H9 (cell line): ENCODE measurements around the gene SH3GL3. TPM values are rescaled to one million over a fixed set of nuclear protein-coding genes. Genes with fewer than 3 reads are reported as not detected.
A peak's percentile ranks its signal among the peaks of the same experiment; 100 is the strongest.

Source experiments
- DNase-seq: peaks from one replicate; pipeline ENCODE4 v3.0.0-alpha.2; 2017
- H2AFZ ChIP-seq: one replicate; pipeline ENCODE4 v1.6.1; 2013; ENCODE audit warnings: mild to moderate bottlenecking, low read length, control low read depth, moderate library complexity
- H2AK5ac ChIP-seq: 2 replicates; pipeline ENCODE4 v1.6.1; 2013; ENCODE audit warnings: low read length, control low read depth, mixed read lengths; ENCODE audit not compliant: insufficient read length
- H2BK120ac ChIP-seq: one replicate; pipeline ENCODE4 v1.6.1; 2013; ENCODE audit warnings: low read depth, mild to moderate bottlenecking, low read length, control low read depth, inconsistent platforms; ENCODE audit not compliant: poor library complexity, severe bottlenecking
- H2BK12ac ChIP-seq: 2 replicates; pipeline ENCODE4 v1.6.1; 2013; ENCODE audit warnings: low read length, control low read depth, mixed read lengths, low read depth; ENCODE audit not compliant: insufficient read length
- H2BK15ac ChIP-seq: 2 replicates; pipeline ENCODE4 v1.6.1; 2013; ENCODE audit warnings: low read depth, low read length, control low read depth
- H2BK20ac ChIP-seq: one replicate; pipeline ENCODE4 v1.6.1; 2013; ENCODE audit warnings: low read depth, mild to moderate bottlenecking, low read length, control low read depth, inconsistent platforms; ENCODE audit not compliant: poor library complexity, severe bottlenecking
- H2BK5ac ChIP-seq: 2 replicates; pipeline ENCODE4 v1.6.1; 2013; ENCODE audit warnings: low read length, control low read depth, mixed read lengths; ENCODE audit not compliant: insufficient read length
- H3K14ac ChIP-seq: 2 replicates; pipeline ENCODE4 v1.6.1; 2013; ENCODE audit warnings: low read length, control low read depth; ENCODE audit not compliant: insufficient read depth
- H3K18ac ChIP-seq: 2 replicates; pipeline ENCODE4 v1.6.1; 2013; ENCODE audit warnings: low read depth, mild to moderate bottlenecking, mixed read lengths, low read length, control low read depth; ENCODE audit not compliant: insufficient read length
- H3K23ac ChIP-seq: 2 replicates; pipeline ENCODE4 v1.6.1; 2013; ENCODE audit warnings: low read length, control low read depth, mixed read lengths, low read depth; ENCODE audit not compliant: insufficient read length
- H3K23me2 ChIP-seq: 2 replicates; pipeline ENCODE4 v1.6.1; 2013; ENCODE audit warnings: low read depth, mild to moderate bottlenecking, mixed read lengths, low read length, control low read depth; ENCODE audit not compliant: insufficient read length, poor library complexity, severe bottlenecking
- H3K27ac ChIP-seq: 2 replicates; pipeline ENCODE4 v1.5.1; 2013; ENCODE audit warnings: low read length, control low read depth, mixed read lengths, low read depth; ENCODE audit not compliant: insufficient read length
- H3K27me3 ChIP-seq: 2 replicates; pipeline ENCODE4 v1.6.1; 2013; ENCODE audit warnings: low read length, control low read depth, inconsistent platforms; ENCODE audit not compliant: insufficient read depth
- H3K4ac ChIP-seq: 2 replicates; pipeline ENCODE4 v1.6.1; 2013; ENCODE audit warnings: low read depth, mild to moderate bottlenecking, control low read depth, inconsistent platforms, low read length, moderate library complexity
- H3K4me1 ChIP-seq: 2 replicates; pipeline ENCODE4 v1.6.1; 2013; ENCODE audit warnings: low read length, control low read depth, inconsistent platforms; ENCODE audit not compliant: insufficient read depth
- H3K4me2 ChIP-seq: 2 replicates; pipeline ENCODE4 v1.6.1; 2013; ENCODE audit warnings: low read length, control low read depth, mixed read lengths; ENCODE audit not compliant: insufficient read length, insufficient read depth
- H3K56ac ChIP-seq: 2 replicates; pipeline ENCODE4 v1.6.1; 2013; ENCODE audit warnings: low read depth, mild to moderate bottlenecking, mixed read lengths, low read length, control low read depth; ENCODE audit not compliant: insufficient read length
- H3K79me1 ChIP-seq: 2 replicates; pipeline ENCODE4 v1.6.1; 2013; ENCODE audit warnings: low read depth, mild to moderate bottlenecking, moderate library complexity, low read length, control low read depth, inconsistent platforms; ENCODE audit not compliant: insufficient read depth, poor library complexity, severe bottlenecking
- H3K79me2 ChIP-seq: 2 replicates; pipeline ENCODE4 v1.6.1; 2013; ENCODE audit warnings: low read length, control low read depth, inconsistent platforms; ENCODE audit not compliant: insufficient read depth
- H3K9ac ChIP-seq: 2 replicates; pipeline ENCODE4 v1.6.1; 2013; ENCODE audit warnings: low read length, control low read depth, mixed read lengths; ENCODE audit not compliant: insufficient read length; ENCODE audit errors: extremely low read depth
- H3K9me3 ChIP-seq: one replicate; pipeline ENCODE4 v1.6.1; 2013; ENCODE audit warnings: low read depth, low read length, inconsistent platforms; ENCODE audit not compliant: control insufficient read depth
- H3T11ph ChIP-seq: one replicate; pipeline ENCODE4 v1.6.1; 2013; ENCODE audit warnings: mild to moderate bottlenecking, low read length, control low read depth, inconsistent platforms
- H4K20me1 ChIP-seq: one replicate; pipeline ENCODE4 v1.6.1; 2013; ENCODE audit not compliant: control insufficient read depth, insufficient read length, insufficient read depth
- H4K5ac ChIP-seq: 2 replicates; pipeline ENCODE4 v1.6.1; 2013; ENCODE audit warnings: low read depth, mild to moderate bottlenecking, mixed read lengths, low read length, control low read depth; ENCODE audit not compliant: insufficient read length
- H4K8ac ChIP-seq: replicated peaks from 2 replicates; pipeline ENCODE4 v1.6.1; 2013; ENCODE audit warnings: low read length, control low read depth, mixed read lengths, low read depth; ENCODE audit not compliant: insufficient read length
- H4K91ac ChIP-seq: 2 replicates; pipeline ENCODE4 v1.6.1; 2013; ENCODE audit warnings: low read depth, mild to moderate bottlenecking, moderate library complexity, mixed read lengths, low read length, control low read depth; ENCODE audit not compliant: insufficient read length
- H3K27ac Mint-ChIP-seq, 3 experiments: 2 replicates in 2 of 3; 3 replicates in 1 of 3; pipeline ENCODE4 v1.8.0; 2020 to 2021; ENCODE audit warnings: mixed read lengths in 3 of 3, mild to moderate bottlenecking in 1 of 3, moderate library complexity in 1 of 3
- H3K27me3 Mint-ChIP-seq: 2 replicates; pipeline ENCODE4 v1.8.0; 2021; ENCODE audit warnings: low read depth, mild to moderate bottlenecking, moderate library complexity, mixed read lengths
- H3K36me3 Mint-ChIP-seq, 3 experiments: 2 replicates in 2 of 3; 3 replicates in 1 of 3; pipeline ENCODE4 v1.8.0; 2020 to 2021; ENCODE audit warnings: low read depth in 3 of 3, mixed read lengths in 3 of 3; ENCODE audit not compliant: insufficient read depth in 1 of 3
- H3K4me1 Mint-ChIP-seq, 2 experiments: 2 replicates each; pipeline ENCODE4 v1.8.0; 2020; ENCODE audit warnings: mixed read lengths in 2 of 2
- H3K4me3 Mint-ChIP-seq, 2 experiments: 2 replicates in 1 of 2; 3 replicates in 1 of 2; pipeline ENCODE4 v1.8.0; 2020 to 2021; ENCODE audit warnings: mild to moderate bottlenecking in 2 of 2, mixed read lengths in 2 of 2, moderate library complexity in 1 of 2
- H3K9me3 Mint-ChIP-seq, 2 experiments: 2 replicates in 1 of 2; 3 replicates in 1 of 2; pipeline ENCODE4 v1.8.0; 2020; ENCODE audit warnings: mild to moderate bottlenecking in 2 of 2, mixed read lengths in 2 of 2, moderate library complexity in 1 of 2
- WGBS: extraction: QIAGEN DNeasy Blood & Tissue Kit; methylation state at CpG from one replicate; pipeline ENCODE4 v1.1.7; 2013; ENCODE audit warnings: missing lambda C conversion rate, low lambda C conversion rate, mixed read lengths; ENCODE audit not compliant: insufficient read length; ENCODE audit errors: extremely low coverage; 5-methylcytosine and 5-hydroxymethylcytosine counted together
- total RNA-seq: library from RNA; stranded (reverse); gene quantifications from 2 replicates; pipeline ENCODE4 v1.2.1, GENCODE V29; 2021
- TF ChIP-seq, protein P1 (sequence below): fragments of 200-600 bp; sonication (generic); conservative IDR thresholded peaks from 3 replicates; pipeline ENCODE4 v1.8.0; 2021; ENCODE audit warnings: antibody characterized with exemption, mild to moderate bottlenecking

The SH3GL3 gene
- total RNA-seq, 1 experiment from 2014 or later: 11.2 TPM

DNA sequence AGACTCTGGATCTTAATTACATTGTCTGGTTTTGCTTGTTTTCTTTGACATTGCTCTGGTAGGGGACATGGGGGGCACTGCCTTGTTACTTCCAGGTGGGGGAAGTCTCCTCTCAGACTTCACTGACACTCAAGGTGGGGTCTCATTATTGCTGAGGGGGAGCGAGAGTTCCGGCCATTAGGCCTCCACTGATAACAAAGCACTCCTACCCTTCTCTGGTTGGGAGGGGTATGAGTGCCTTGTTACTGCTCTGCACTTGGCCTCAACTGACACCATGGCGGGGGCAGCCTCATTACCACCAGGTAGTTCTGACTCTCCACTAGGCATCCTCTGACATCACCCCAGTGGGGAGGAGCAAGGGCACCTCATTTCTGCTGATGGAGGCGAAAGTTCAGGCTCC lies 25.7 kb downstream of the SH3GL3 start:
- TF ChIP-seq, protein P1, sequence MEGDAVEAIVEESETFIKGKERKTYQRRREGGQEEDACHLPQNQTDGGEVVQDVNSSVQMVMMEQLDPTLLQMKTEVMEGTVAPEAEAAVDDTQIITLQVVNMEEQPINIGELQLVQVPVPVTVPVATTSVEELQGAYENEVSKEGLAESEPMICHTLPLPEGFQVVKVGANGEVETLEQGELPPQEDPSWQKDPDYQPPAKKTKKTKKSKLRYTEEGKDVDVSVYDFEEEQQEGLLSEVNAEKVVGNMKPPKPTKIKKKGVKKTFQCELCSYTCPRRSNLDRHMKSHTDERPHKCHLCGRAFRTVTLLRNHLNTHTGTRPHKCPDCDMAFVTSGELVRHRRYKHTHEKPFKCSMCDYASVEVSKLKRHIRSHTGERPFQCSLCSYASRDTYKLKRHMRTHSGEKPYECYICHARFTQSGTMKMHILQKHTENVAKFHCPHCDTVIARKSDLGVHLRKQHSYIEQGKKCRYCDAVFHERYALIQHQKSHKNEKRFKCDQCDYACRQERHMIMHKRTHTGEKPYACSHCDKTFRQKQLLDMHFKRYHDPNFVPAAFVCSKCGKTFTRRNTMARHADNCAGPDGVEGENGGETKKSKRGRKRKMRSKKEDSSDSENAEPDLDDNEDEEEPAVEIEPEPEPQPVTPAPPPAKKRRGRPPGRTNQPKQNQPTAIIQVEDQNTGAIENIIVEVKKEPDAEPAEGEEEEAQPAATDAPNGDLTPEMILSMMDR: no peak
- H2BK120ac ChIP-seq: no peak overlapping the region
- Mint-ChIP-seq H3K27me3 (no peaks in the 10 kb centered on the region), H3K9me3 (peaks cover 0 to 2% of the 10 kb centered on the region in 2 experiments; a peak in 2 of 5 replicates), H3K27ac (peak overlapping the region in 2 of 3 experiments; percentile 2 to 19; a peak in 1 of 7 replicates), H3K4me3 (no peak overlapping the region), H3K4me1 (peaks cover 22 to 30% of the 10 kb centered on the region in 2 experiments), H3K36me3 (peaks cover 0 to 7% (median 1%) of the 10 kb centered on the region in 3 experiments; a peak in 1 of 7 replicates)
- no CpG with 5 or more reads among the region's 4 CpGs for WGBS
- no peak overlapping the region for H2BK15ac ChIP-seq
- H4K5ac ChIP-seq: no peak overlapping the region
- H3K4ac ChIP-seq: no peak overlapping the region
- H4K8ac ChIP-seq: no peak overlapping the region
- H4K91ac ChIP-seq: no peak overlapping the region
- H3K18ac ChIP-seq: peak overlapping the region; percentile 36
- H2BK20ac ChIP-seq: no peak overlapping the region
- no peak overlapping the region for H3K23ac ChIP-seq
- no peaks in the 10 kb centered on the region for H3K79me1 ChIP-seq
- no peaks in the 10 kb centered on the region for H3K9me3 ChIP-seq
- no peaks in the 10 kb centered on the region for H4K20me1 ChIP-seq
- no peak overlapping the region for H2AK5ac ChIP-seq
- H3K56ac ChIP-seq: no peak overlapping the region
- H3T11ph ChIP-seq: no peak overlapping the region
- H3K27ac ChIP-seq: no peak overlapping the region
- H3K27me3 ChIP-seq: no peaks in the 10 kb centered on the region
- no peak overlapping the region for H2BK12ac ChIP-seq
- H3K9ac ChIP-seq: no peak overlapping the region
- H3K4me1 ChIP-seq: peaks cover 7% of the 10 kb centered on the region
- H2BK5ac ChIP-seq: no peak overlapping the region
- H3K14ac ChIP-seq: no peak overlapping the region
- no peak for DNase-seq
- H3K23me2 ChIP-seq: no peaks in the 10 kb centered on the region
- no peak overlapping the region for H3K4me2 ChIP-seq
- H3K79me2 ChIP-seq: no peaks in the 10 kb centered on the region
- H2AFZ ChIP-seq: no peak overlapping the region
